Natural killer cell (primary cell): ENCODE data around the gene DHRS3. TPM values are rescaled to one million over a fixed set of nuclear protein-coding genes. Genes with fewer than 3 reads are reported as not detected.

Experiments used
- ATAC-seq, 3 donors: fragments of 150-1000 bp in 2 of 3; fragments of 200-7000 bp in 1 of 3; cut with Tn5 transposase; 1 replicate in 1 of 3; 2 replicates in 2 of 3; pipeline ENCODE4 v1.10.0; 2021; ENCODE audit warnings: mild to moderate bottlenecking in 2 of 3, moderate library complexity in 2 of 3
- DNase-seq, 2 donors: peaks; one replicate each; pipeline versions ENCODE4 v3.0.0 to v3.0.0-alpha.2; 2013 to 2021; ENCODE audit warnings: mixed read lengths in 1 of 2
- H3K27ac ChIP-seq: one replicate; pipeline ENCODE4 v1.5.1; 2013; ENCODE audit warnings: mild to moderate bottlenecking, low read length
- H3K27me3 ChIP-seq: one replicate; pipeline ENCODE4 v1.6.1; 2013; ENCODE audit warnings: low read length; ENCODE audit not compliant: control insufficient read depth, insufficient read depth
- H3K36me3 ChIP-seq: one replicate; pipeline ENCODE4 v1.6.1; 2013; ENCODE audit warnings: low read length; ENCODE audit not compliant: control insufficient read depth, insufficient read depth
- H3K4me1 ChIP-seq: one replicate; pipeline ENCODE4 v1.6.1; 2013; ENCODE audit warnings: low read length; ENCODE audit not compliant: control insufficient read depth, insufficient read depth
- H3K4me3 ChIP-seq: one replicate; pipeline ENCODE4 v1.5.1; 2013; ENCODE audit warnings: low read length
- H3K9me3 ChIP-seq: one replicate; pipeline ENCODE4 v1.6.1; 2013; ENCODE audit warnings: low read length; ENCODE audit not compliant: control insufficient read depth, insufficient read depth
- H3K27ac Mint-ChIP-seq, 2 donors: one replicate each; pipeline ENCODE4 v1.8.0; 2022; ENCODE audit warnings: mild to moderate bottlenecking in 2 of 2, mixed read lengths in 2 of 2, moderate library complexity in 1 of 2
- H3K27me3 Mint-ChIP-seq, 2 donors: one replicate each; pipeline ENCODE4 v1.8.0; 2022; ENCODE audit warnings: low read depth in 2 of 2, mixed read lengths in 2 of 2
- H3K36me3 Mint-ChIP-seq: one replicate; pipeline ENCODE4 v1.8.0; 2022; ENCODE audit warnings: mixed read lengths
- H3K4me1 Mint-ChIP-seq, 2 donors: one replicate each; pipeline ENCODE4 v1.8.0; 2022; ENCODE audit warnings: mixed read lengths in 2 of 2
- H3K4me3 Mint-ChIP-seq: one replicate; pipeline ENCODE4 v1.8.0; 2022; ENCODE audit warnings: mild to moderate bottlenecking, moderate library complexity, mixed read lengths
- H3K9me3 Mint-ChIP-seq, 2 donors: one replicate each; pipeline ENCODE4 v1.8.0; 2022; ENCODE audit warnings: mixed read lengths in 2 of 2
- CTCF ChIP-seq: fragments of 200-600 bp; IDR thresholded peaks from one replicate; pipeline ENCODE4 v1.8.0; 2022; ENCODE audit warnings: antibody characterized with exemption
- WGBS: methylation state at CpG from one replicate; pipeline ENCODE4 v1.1.7; 2013; ENCODE audit warnings: missing lambda C conversion rate; ENCODE audit not compliant: insufficient coverage; 5-methylcytosine and 5-hydroxymethylcytosine counted together
- intact Hi-C: fragments of 100-400 bp; cut with micrococcal nuclease; formaldehyde crosslinking; loops from one replicate; pipeline ENCODE4 v1.14.2; 2022
- total RNA-seq, 4 donors: library from RNA; stranded (reverse); fragments of 120-200 nt in 1 of 4; gene quantifications; one replicate each; pipeline versions ENCODE4 v1.2.3 to v1.2.4, GENCODE V29; 2013 to 2022

DHRS3 gene
- total RNA-seq, 3 donors from 2014 or later (not counting 1 experiment from before 2014, with no cell fraction given): 106 to 175 (median 153) TPM

- Histone ChIP-seq H3K4me1 (no peaks in the 10 kb centered on the region), H3K27me3 (no peaks in the 10 kb centered on the region), H3K9me3 (no peaks in the 10 kb centered on the region), H3K36me3 (peaks cover under 1% of the 10 kb centered on the region), H3K27ac (no peak overlapping the region), H3K4me3 (no peak overlapping the region)
- Mint-ChIP-seq H3K9me3 (peaks cover 0 to 3% of the 10 kb centered on the region in 2 donors), H3K27ac (no peak overlapping the region), H3K4me3 (no peak overlapping the region), H3K36me3 (no peaks in the 10 kb centered on the region), H3K4me1 (peaks cover 13 to 47% of the 10 kb centered on the region in 2 donors), H3K27me3 (no peaks in the 10 kb centered on the region)
- WGBS: 96% methylated on average over 10 of the region's 10 CpGs
- ATAC-seq (no peak), DNase-seq (no peak)
- intact Hi-C loops: no loop called here
- no peak for TF ChIP-seq CTCF
These were observed 32.5 kb downstream of the DHRS3 start for GRCh38 chr1:12585536-12585935.

GRCh38 chr1:12584900-12585525 lies 33.0 kb downstream of the DHRS3 start:
- no peak overlapping the region for H3K4me3 Mint-ChIP-seq
- WGBS: 97% methylated on average over 6 of the region's 6 CpGs
- ATAC-seq: no peak
- no peaks in the 10 kb centered on the region for H3K27me3 ChIP-seq
- no peaks in the 10 kb centered on the region for H3K9me3 ChIP-seq
- no peaks in the 10 kb centered on the region for H3K36me3 Mint-ChIP-seq
- H3K4me1 Mint-ChIP-seq: peaks cover 13 to 47% of the 10 kb centered on the region in 2 donors
- no peak overlapping the region for H3K4me3 ChIP-seq
- TF ChIP-seq CTCF: no peak
- peaks cover 6% of the 10 kb centered on the region for H3K36me3 ChIP-seq
- H3K4me1 ChIP-seq: no peaks in the 10 kb centered on the region
- H3K27me3 Mint-ChIP-seq: no peaks in the 10 kb centered on the region
- no peak overlapping the region for H3K27ac ChIP-seq
- peaks cover 0 to 3% of the 10 kb centered on the region in 2 donors for H3K9me3 Mint-ChIP-seq
- no peak for DNase-seq
- intact Hi-C loops: no loop called here
- H3K27ac Mint-ChIP-seq: no peak overlapping the region

GRCh38 chr1:12583484-12583883 lies 34.5 kb downstream of the DHRS3 start:
- Mint-ChIP-seq H3K27me3 (no peaks in the 10 kb centered on the region), H3K4me1 (peaks cover 13 to 44% of the 10 kb centered on the region in 2 donors), H3K9me3 (peaks cover 0 to 3% of the 10 kb centered on the region in 2 donors), H3K4me3 (no peak overlapping the region), H3K27ac (peak overlapping the region in 1 of 2 donors; percentile 83), H3K36me3 (no peaks in the 10 kb centered on the region)
- intact Hi-C loops: no loop called here
- no peak for ATAC-seq
- Histone ChIP-seq H3K9me3 (no peaks in the 10 kb centered on the region), H3K27ac (no peak overlapping the region), H3K36me3 (peaks cover 18% of the 10 kb centered on the region), H3K4me3 (no peak overlapping the region), H3K4me1 (no peaks in the 10 kb centered on the region), H3K27me3 (no peaks in the 10 kb centered on the region)
- DNase-seq: no peak
- TF ChIP-seq CTCF: no peak

- H3K4me3 ChIP-seq: no peak overlapping the region
- Mint-ChIP-seq H3K4me3 (no peak overlapping the region), H3K9me3 (peaks cover 0 to 3% of the 10 kb centered on the region in 2 donors), H3K27me3 (no peaks in the 10 kb centered on the region), H3K36me3 (no peaks in the 10 kb centered on the region), H3K27ac (peak overlapping the region; percentile 8 to 83), H3K4me1 (peaks cover 5 to 35% of the 10 kb centered on the region in 2 donors)
- peaks cover 23% of the 10 kb centered on the region for H3K36me3 ChIP-seq
- no peak for TF ChIP-seq CTCF
- no peak for DNase-seq
- intact Hi-C loops: no loop called here
- 93% methylated on average over 4 of the region's 4 CpGs for WGBS
- H3K4me1 ChIP-seq: no peaks in the 10 kb centered on the region
- no peak overlapping the region for H3K27ac ChIP-seq
- H3K9me3 ChIP-seq: no peaks in the 10 kb centered on the region
- H3K27me3 ChIP-seq: no peaks in the 10 kb centered on the region
- no peak for ATAC-seq
These were observed 35.4 kb downstream of the DHRS3 start for GRCh38 chr1:12582649-12583048.
